H9 (cell line): ENCODE data around the gene ZNF860. TPM values are rescaled to one million over a fixed set of nuclear protein-coding genes. Genes with fewer than 3 reads are reported as not detected.

Experiments used
- DNase-seq: peaks from one replicate; pipeline ENCODE4 v3.0.0-alpha.2; 2017
- H2AFZ ChIP-seq: one replicate; pipeline ENCODE4 v1.6.1; 2013; ENCODE audit warnings: mild to moderate bottlenecking, low read length, control low read depth, moderate library complexity
- H2AK5ac ChIP-seq: 2 replicates; pipeline ENCODE4 v1.6.1; 2013; ENCODE audit warnings: low read length, control low read depth, mixed read lengths; ENCODE audit not compliant: insufficient read length
- H2BK120ac ChIP-seq: one replicate; pipeline ENCODE4 v1.6.1; 2013; ENCODE audit warnings: low read depth, mild to moderate bottlenecking, low read length, control low read depth, inconsistent platforms; ENCODE audit not compliant: poor library complexity, severe bottlenecking
- H2BK12ac ChIP-seq: 2 replicates; pipeline ENCODE4 v1.6.1; 2013; ENCODE audit warnings: low read length, control low read depth, mixed read lengths, low read depth; ENCODE audit not compliant: insufficient read length
- H2BK15ac ChIP-seq: 2 replicates; pipeline ENCODE4 v1.6.1; 2013; ENCODE audit warnings: low read depth, low read length, control low read depth
- H2BK20ac ChIP-seq: one replicate; pipeline ENCODE4 v1.6.1; 2013; ENCODE audit warnings: low read depth, mild to moderate bottlenecking, low read length, control low read depth, inconsistent platforms; ENCODE audit not compliant: poor library complexity, severe bottlenecking
- H2BK5ac ChIP-seq: 2 replicates; pipeline ENCODE4 v1.6.1; 2013; ENCODE audit warnings: low read length, control low read depth, mixed read lengths; ENCODE audit not compliant: insufficient read length
- H3K14ac ChIP-seq: 2 replicates; pipeline ENCODE4 v1.6.1; 2013; ENCODE audit warnings: low read length, control low read depth; ENCODE audit not compliant: insufficient read depth
- H3K18ac ChIP-seq: 2 replicates; pipeline ENCODE4 v1.6.1; 2013; ENCODE audit warnings: low read depth, mild to moderate bottlenecking, mixed read lengths, low read length, control low read depth; ENCODE audit not compliant: insufficient read length
- H3K23ac ChIP-seq: 2 replicates; pipeline ENCODE4 v1.6.1; 2013; ENCODE audit warnings: low read length, control low read depth, mixed read lengths, low read depth; ENCODE audit not compliant: insufficient read length
- H3K23me2 ChIP-seq: 2 replicates; pipeline ENCODE4 v1.6.1; 2013; ENCODE audit warnings: low read depth, mild to moderate bottlenecking, mixed read lengths, low read length, control low read depth; ENCODE audit not compliant: insufficient read length, poor library complexity, severe bottlenecking
- H3K27ac ChIP-seq: 2 replicates; pipeline ENCODE4 v1.5.1; 2013; ENCODE audit warnings: low read length, control low read depth, mixed read lengths, low read depth; ENCODE audit not compliant: insufficient read length
- H3K27me3 ChIP-seq: 2 replicates; pipeline ENCODE4 v1.6.1; 2013; ENCODE audit warnings: low read length, control low read depth, inconsistent platforms; ENCODE audit not compliant: insufficient read depth
- H3K4ac ChIP-seq: 2 replicates; pipeline ENCODE4 v1.6.1; 2013; ENCODE audit warnings: low read depth, mild to moderate bottlenecking, control low read depth, inconsistent platforms, low read length, moderate library complexity
- H3K4me1 ChIP-seq: 2 replicates; pipeline ENCODE4 v1.6.1; 2013; ENCODE audit warnings: low read length, control low read depth, inconsistent platforms; ENCODE audit not compliant: insufficient read depth
- H3K4me2 ChIP-seq: 2 replicates; pipeline ENCODE4 v1.6.1; 2013; ENCODE audit warnings: low read length, control low read depth, mixed read lengths; ENCODE audit not compliant: insufficient read length, insufficient read depth
- H3K56ac ChIP-seq: 2 replicates; pipeline ENCODE4 v1.6.1; 2013; ENCODE audit warnings: low read depth, mild to moderate bottlenecking, mixed read lengths, low read length, control low read depth; ENCODE audit not compliant: insufficient read length
- H3K79me1 ChIP-seq: 2 replicates; pipeline ENCODE4 v1.6.1; 2013; ENCODE audit warnings: low read depth, mild to moderate bottlenecking, moderate library complexity, low read length, control low read depth, inconsistent platforms; ENCODE audit not compliant: insufficient read depth, poor library complexity, severe bottlenecking
- H3K79me2 ChIP-seq: 2 replicates; pipeline ENCODE4 v1.6.1; 2013; ENCODE audit warnings: low read length, control low read depth, inconsistent platforms; ENCODE audit not compliant: insufficient read depth
- H3K9ac ChIP-seq: 2 replicates; pipeline ENCODE4 v1.6.1; 2013; ENCODE audit warnings: low read length, control low read depth, mixed read lengths; ENCODE audit not compliant: insufficient read length; ENCODE audit errors: extremely low read depth
- H3K9me3 ChIP-seq: one replicate; pipeline ENCODE4 v1.6.1; 2013; ENCODE audit warnings: low read depth, low read length, inconsistent platforms; ENCODE audit not compliant: control insufficient read depth
- H3T11ph ChIP-seq: one replicate; pipeline ENCODE4 v1.6.1; 2013; ENCODE audit warnings: mild to moderate bottlenecking, low read length, control low read depth, inconsistent platforms
- H4K20me1 ChIP-seq: one replicate; pipeline ENCODE4 v1.6.1; 2013; ENCODE audit not compliant: control insufficient read depth, insufficient read length, insufficient read depth
- H4K5ac ChIP-seq: 2 replicates; pipeline ENCODE4 v1.6.1; 2013; ENCODE audit warnings: low read depth, mild to moderate bottlenecking, mixed read lengths, low read length, control low read depth; ENCODE audit not compliant: insufficient read length
- H4K8ac ChIP-seq: replicated peaks from 2 replicates; pipeline ENCODE4 v1.6.1; 2013; ENCODE audit warnings: low read length, control low read depth, mixed read lengths, low read depth; ENCODE audit not compliant: insufficient read length
- H4K91ac ChIP-seq: 2 replicates; pipeline ENCODE4 v1.6.1; 2013; ENCODE audit warnings: low read depth, mild to moderate bottlenecking, moderate library complexity, mixed read lengths, low read length, control low read depth; ENCODE audit not compliant: insufficient read length
- H3K27ac Mint-ChIP-seq, 3 experiments: 2 replicates in 2 of 3; 3 replicates in 1 of 3; pipeline ENCODE4 v1.8.0; 2020 to 2021; ENCODE audit warnings: mixed read lengths in 3 of 3, mild to moderate bottlenecking in 1 of 3, moderate library complexity in 1 of 3
- H3K27me3 Mint-ChIP-seq: 2 replicates; pipeline ENCODE4 v1.8.0; 2021; ENCODE audit warnings: low read depth, mild to moderate bottlenecking, moderate library complexity, mixed read lengths
- H3K36me3 Mint-ChIP-seq, 3 experiments: 2 replicates in 2 of 3; 3 replicates in 1 of 3; pipeline ENCODE4 v1.8.0; 2020 to 2021; ENCODE audit warnings: low read depth in 3 of 3, mixed read lengths in 3 of 3; ENCODE audit not compliant: insufficient read depth in 1 of 3
- H3K4me1 Mint-ChIP-seq, 2 experiments: 2 replicates each; pipeline ENCODE4 v1.8.0; 2020; ENCODE audit warnings: mixed read lengths in 2 of 2
- H3K4me3 Mint-ChIP-seq, 2 experiments: 2 replicates in 1 of 2; 3 replicates in 1 of 2; pipeline ENCODE4 v1.8.0; 2020 to 2021; ENCODE audit warnings: mild to moderate bottlenecking in 2 of 2, mixed read lengths in 2 of 2, moderate library complexity in 1 of 2
- H3K9me3 Mint-ChIP-seq, 2 experiments: 2 replicates in 1 of 2; 3 replicates in 1 of 2; pipeline ENCODE4 v1.8.0; 2020; ENCODE audit warnings: mild to moderate bottlenecking in 2 of 2, mixed read lengths in 2 of 2, moderate library complexity in 1 of 2
- WGBS: extraction: QIAGEN DNeasy Blood & Tissue Kit; methylation state at CpG from one replicate; pipeline ENCODE4 v1.1.7; 2013; ENCODE audit warnings: missing lambda C conversion rate, low lambda C conversion rate, mixed read lengths; ENCODE audit not compliant: insufficient read length; ENCODE audit errors: extremely low coverage; 5-methylcytosine and 5-hydroxymethylcytosine counted together
- total RNA-seq: library from RNA; stranded (reverse); gene quantifications from 2 replicates; pipeline ENCODE4 v1.2.1, GENCODE V29; 2021
- TF ChIP-seq, protein P1 (sequence below): fragments of 200-600 bp; sonication (generic); conservative IDR thresholded peaks from 3 replicates; pipeline ENCODE4 v1.8.0; 2021; ENCODE audit warnings: antibody characterized with exemption, mild to moderate bottlenecking

The ZNF860 gene
- total RNA-seq, 1 experiment from 2014 or later, result 2.6 TPM

DNA sequence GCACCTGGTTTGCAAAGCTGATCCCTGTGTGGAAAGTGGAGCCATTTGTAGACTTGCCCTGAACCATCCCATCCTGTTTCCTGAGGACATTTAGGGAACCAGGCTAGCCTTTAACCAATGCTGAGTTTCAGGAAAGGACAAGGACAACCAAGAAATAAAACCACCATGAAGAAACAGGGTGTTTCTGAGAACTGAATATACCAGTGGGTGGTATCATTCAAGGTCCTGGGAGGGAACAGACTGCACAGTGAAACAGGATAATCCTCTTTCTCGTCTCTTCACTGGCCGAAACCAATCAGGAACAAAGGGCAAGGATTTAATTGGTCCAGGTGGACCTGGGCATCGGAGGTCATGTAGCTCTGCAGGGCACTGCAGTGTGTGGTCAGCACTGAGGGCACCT lies 21.8 kb downstream of the ZNF860 start:
- no peaks in the 10 kb centered on the region for H3K27me3 ChIP-seq
- no peak overlapping the region for H4K91ac ChIP-seq
- no peaks in the 10 kb centered on the region for H3K23me2 ChIP-seq
- no peak overlapping the region for H2AFZ ChIP-seq
- no peak overlapping the region for H2BK15ac ChIP-seq
- H2BK5ac ChIP-seq, result no peak overlapping the region
- H4K20me1 ChIP-seq, result no peaks in the 10 kb centered on the region
- H3K9me3 ChIP-seq, result no peaks in the 10 kb centered on the region
- H3K56ac ChIP-seq, result no peak overlapping the region
- no peak overlapping the region for H4K8ac ChIP-seq
- H3K79me1 ChIP-seq, result no peaks in the 10 kb centered on the region
- Mint-ChIP-seq H3K27me3 (no peaks in the 10 kb centered on the region; the same call in 1 of the 2 replicates), H3K4me1 (peaks cover 22 to 23% of the 10 kb centered on the region in 2 experiments), H3K9me3 (no peaks in the 10 kb centered on the region), H3K36me3 (no peaks in the 10 kb centered on the region), H3K27ac (no peak overlapping the region), H3K4me3 (no peak overlapping the region)
- H2BK12ac ChIP-seq, result no peak overlapping the region
- whole genome bisulfite sequencing, result no CpG with 5 or more reads among the region's 3 CpGs
- no peak overlapping the region for H4K5ac ChIP-seq
- H3K4me1 ChIP-seq, result peaks cover 3% of the 10 kb centered on the region; the same call in 1 of the 2 replicates
- no peak overlapping the region for H3K23ac ChIP-seq
- H3K9ac ChIP-seq, result no peak overlapping the region
- H2BK120ac ChIP-seq, result no peak overlapping the region
- TF ChIP-seq, protein P1, sequence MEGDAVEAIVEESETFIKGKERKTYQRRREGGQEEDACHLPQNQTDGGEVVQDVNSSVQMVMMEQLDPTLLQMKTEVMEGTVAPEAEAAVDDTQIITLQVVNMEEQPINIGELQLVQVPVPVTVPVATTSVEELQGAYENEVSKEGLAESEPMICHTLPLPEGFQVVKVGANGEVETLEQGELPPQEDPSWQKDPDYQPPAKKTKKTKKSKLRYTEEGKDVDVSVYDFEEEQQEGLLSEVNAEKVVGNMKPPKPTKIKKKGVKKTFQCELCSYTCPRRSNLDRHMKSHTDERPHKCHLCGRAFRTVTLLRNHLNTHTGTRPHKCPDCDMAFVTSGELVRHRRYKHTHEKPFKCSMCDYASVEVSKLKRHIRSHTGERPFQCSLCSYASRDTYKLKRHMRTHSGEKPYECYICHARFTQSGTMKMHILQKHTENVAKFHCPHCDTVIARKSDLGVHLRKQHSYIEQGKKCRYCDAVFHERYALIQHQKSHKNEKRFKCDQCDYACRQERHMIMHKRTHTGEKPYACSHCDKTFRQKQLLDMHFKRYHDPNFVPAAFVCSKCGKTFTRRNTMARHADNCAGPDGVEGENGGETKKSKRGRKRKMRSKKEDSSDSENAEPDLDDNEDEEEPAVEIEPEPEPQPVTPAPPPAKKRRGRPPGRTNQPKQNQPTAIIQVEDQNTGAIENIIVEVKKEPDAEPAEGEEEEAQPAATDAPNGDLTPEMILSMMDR, result no peak
- no peak overlapping the region for H3K18ac ChIP-seq
- no peak overlapping the region for H3K27ac ChIP-seq
- H3K4me2 ChIP-seq, result no peak overlapping the region
- no peak for DNase-seq
- no peaks in the 10 kb centered on the region for H3K79me2 ChIP-seq
- no peak overlapping the region for H2AK5ac ChIP-seq
- no peak overlapping the region for H3T11ph ChIP-seq
- H2BK20ac ChIP-seq, result no peak overlapping the region
- no peak overlapping the region for H3K14ac ChIP-seq
- no peak overlapping the region for H3K4ac ChIP-seq
